SK-N-SH (cell line): Measurements from ENCODE around the gene STX1A.

Experiments used
- EP300 ChIP-seq, 2 experiments: IDR thresholded peaks; 2 replicates each; pipeline versions ENCODE4 v1.4.0 to v1.6.1; 2012; ENCODE audit warnings: borderline replicate concordance in 1 of 2, low read depth in 1 of 2, low read length in 1 of 2
- POLR2AphosphoS5 ChIP-seq: IDR thresholded peaks from 2 replicates; pipeline ENCODE4 v1.6.1; 2012; ENCODE audit warnings: low read depth, low read length
- TF ChIP-seq, protein P1 (sequence below): fragments of 200-600 bp; sonication (generic); IDR thresholded peaks from 2 replicates; pipeline ENCODE4 v1.6.1; 2017; ENCODE audit warnings: antibody characterized with exemption, mild to moderate bottlenecking, moderate library complexity

DNA sequence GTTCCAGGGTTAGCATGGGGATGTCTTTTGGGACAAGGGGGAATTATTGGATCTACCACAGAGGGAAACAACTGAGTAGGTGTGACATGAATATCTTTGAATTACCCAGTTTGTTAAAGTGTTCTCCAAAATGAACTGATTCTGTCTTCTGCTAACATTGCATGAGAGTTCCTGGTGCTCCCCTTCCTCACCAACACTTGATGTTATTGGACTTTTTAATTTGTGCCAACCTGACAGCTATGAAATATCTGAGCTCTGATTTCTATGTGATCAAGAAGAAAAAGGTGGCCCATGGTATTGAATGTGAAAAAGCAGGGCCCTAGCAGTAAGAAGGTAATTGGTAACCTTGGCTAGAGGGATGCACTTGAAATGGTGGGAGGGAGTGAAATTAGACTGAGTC lies 56.4 kb downstream of the STX1A start:
- TF ChIP-seq, protein P1, sequence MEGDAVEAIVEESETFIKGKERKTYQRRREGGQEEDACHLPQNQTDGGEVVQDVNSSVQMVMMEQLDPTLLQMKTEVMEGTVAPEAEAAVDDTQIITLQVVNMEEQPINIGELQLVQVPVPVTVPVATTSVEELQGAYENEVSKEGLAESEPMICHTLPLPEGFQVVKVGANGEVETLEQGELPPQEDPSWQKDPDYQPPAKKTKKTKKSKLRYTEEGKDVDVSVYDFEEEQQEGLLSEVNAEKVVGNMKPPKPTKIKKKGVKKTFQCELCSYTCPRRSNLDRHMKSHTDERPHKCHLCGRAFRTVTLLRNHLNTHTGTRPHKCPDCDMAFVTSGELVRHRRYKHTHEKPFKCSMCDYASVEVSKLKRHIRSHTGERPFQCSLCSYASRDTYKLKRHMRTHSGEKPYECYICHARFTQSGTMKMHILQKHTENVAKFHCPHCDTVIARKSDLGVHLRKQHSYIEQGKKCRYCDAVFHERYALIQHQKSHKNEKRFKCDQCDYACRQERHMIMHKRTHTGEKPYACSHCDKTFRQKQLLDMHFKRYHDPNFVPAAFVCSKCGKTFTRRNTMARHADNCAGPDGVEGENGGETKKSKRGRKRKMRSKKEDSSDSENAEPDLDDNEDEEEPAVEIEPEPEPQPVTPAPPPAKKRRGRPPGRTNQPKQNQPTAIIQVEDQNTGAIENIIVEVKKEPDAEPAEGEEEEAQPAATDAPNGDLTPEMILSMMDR = no peak
- no peak for TF ChIP-seq POLR2AphosphoS5
- no peak for TF ChIP-seq EP300 (IDR thresholded peaks at IDR 0.05; ENCODE audit: borderline replicate concordance in 1 of 2, low read depth in 1 of 2, low read length in 1 of 2)
